Measurements from ENCODE around the gene ESR2.

The ESR2 gene

GRCh38 chr14:64107438-64107837 is 186.7 kb downstream of the ESR2 start:
- Histone ChIP-seq H2AFZ (ENCODE audit: low read length) (no peak overlapping the region), H3K9me3 (replicated peaks in 1 of 2; ENCODE audit: control insufficient read depth in 2 of 2, insufficient read depth in 1 of 2, low read depth in 1 of 2, low read length in 2 of 2) (no peaks in the 10 kb centered on the region), H3K27me3 (ENCODE audit: control insufficient read depth in 3 of 3, insufficient read depth in 3 of 3, low read depth in 1 of 3, low read length in 3 of 3) (no peaks in the 10 kb centered on the region)

DNA sequence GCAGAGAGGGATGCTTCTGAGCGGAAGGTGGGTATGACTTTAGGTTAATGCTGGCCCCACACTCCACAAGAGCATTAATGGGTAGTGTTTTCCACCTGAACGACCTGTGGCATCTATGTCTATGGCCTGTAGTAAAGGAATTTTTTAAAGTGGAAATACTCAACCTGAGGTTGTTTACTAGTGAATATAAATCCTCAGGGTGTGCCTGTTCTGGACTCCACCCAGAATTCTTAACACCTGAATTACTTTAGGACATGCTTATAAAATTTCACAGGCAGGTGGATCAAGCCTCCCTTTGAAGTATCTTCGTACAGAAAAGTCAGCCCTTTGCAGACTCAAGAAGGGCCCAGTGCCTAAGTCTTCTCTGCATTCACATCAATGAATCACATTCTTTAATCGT is 196.1 kb downstream of the ESR2 start:
- H2BK120ac ChIP-seq (ENCODE audit: low read depth, low read length): no peak overlapping the region
- H3K4me3 ChIP-seq (ENCODE audit: low read length in 2 of 2): no peak overlapping the region
- H2BK5ac ChIP-seq (ENCODE audit: low read length): no peak overlapping the region
- no peaks in the 10 kb centered on the region for H3K27me3 ChIP-seq (ENCODE audit: control insufficient read depth in 3 of 3, insufficient read depth in 3 of 3, low read depth in 1 of 3, low read length in 3 of 3)
- no peak overlapping the region for H3K27ac ChIP-seq (replicated peaks; ENCODE audit: low read length)
- no peak overlapping the region for H3K18ac ChIP-seq (ENCODE audit: low read length)
- no peak overlapping the region for H4K8ac ChIP-seq (ENCODE audit: low read depth, low read length)
- H3K23ac ChIP-seq (ENCODE audit: low read depth, low read length, poor library complexity): no peak overlapping the region
- no peak overlapping the region for H4K91ac ChIP-seq (ENCODE audit: low read depth, low read length, poor library complexity)
- WGBS, 2 donors (ENCODE audit: extremely low coverage in 2 of 2, insufficient read length in 2 of 2, insufficient replicate concordance in 1 of 2): no CpG with 5 or more reads among the region's 4 CpGs
- no peak overlapping the region for H3K4me2 ChIP-seq (ENCODE audit: insufficient read depth, low read length, poor library complexity, severe bottlenecking)
- no peak overlapping the region for H3K9ac ChIP-seq (ENCODE audit: low read depth, low read length, poor library complexity)
- H3K79me1 ChIP-seq (ENCODE audit: low read depth, low read length): no peaks in the 10 kb centered on the region
- H3K4ac ChIP-seq (ENCODE audit: low read length): no peak overlapping the region
- DNase-seq (ENCODE audit: low spot score): no peak
- peaks cover 11 to 86% of the 10 kb centered on the region in 2 donors for H3K36me3 ChIP-seq (replicated peaks in 1 of 2; ENCODE audit: control insufficient read depth in 2 of 2, insufficient read depth in 2 of 2, low read length in 2 of 2)
- no peaks in the 10 kb centered on the region for H3K4me1 ChIP-seq (ENCODE audit: control insufficient read depth in 2 of 2, insufficient read depth in 1 of 2, low read depth in 1 of 2, low read length in 2 of 2)
- H2BK12ac ChIP-seq (ENCODE audit: low read length): no peak overlapping the region
- H3K9me3 ChIP-seq (replicated peaks in 1 of 2; ENCODE audit: control insufficient read depth in 2 of 2, insufficient read depth in 1 of 2, low read depth in 1 of 2, low read length in 2 of 2): no peaks in the 10 kb centered on the region
- H2AFZ ChIP-seq (ENCODE audit: low read length): no peak overlapping the region
- no peak overlapping the region for H3K14ac ChIP-seq (ENCODE audit: low read length)
- no peak overlapping the region for H2BK15ac ChIP-seq (ENCODE audit: low read length)
- no peak overlapping the region for H2AK5ac ChIP-seq (ENCODE audit: low read depth, low read length)

More at GRCh38 chr14:64107438-64107837, 186.7 kb downstream of the ESR2 start:
- Histone ChIP-seq H3K23ac (ENCODE audit: low read depth, low read length, poor library complexity) (no peak overlapping the region), H3K27ac (replicated peaks; ENCODE audit: low read length) (no peak overlapping the region), H3K36me3 (replicated peaks in 1 of 2; ENCODE audit: control insufficient read depth in 2 of 2, insufficient read depth in 2 of 2, low read length in 2 of 2) (peaks cover 16 to 91% of the 10 kb centered on the region in 2 donors), H2BK12ac (ENCODE audit: low read length) (no peak overlapping the region), H2BK15ac (ENCODE audit: low read length) (no peak overlapping the region), H3K79me1 (ENCODE audit: low read depth, low read length) (no peaks in the 10 kb centered on the region), H3K4ac (ENCODE audit: low read length) (no peak overlapping the region), H3K4me3 (ENCODE audit: low read length in 2 of 2) (no peak overlapping the region), H4K8ac (ENCODE audit: low read depth, low read length) (no peak overlapping the region), H3K9ac (ENCODE audit: low read depth, low read length, poor library complexity) (no peak overlapping the region), H3K4me2 (ENCODE audit: insufficient read depth, low read length, poor library complexity, severe bottlenecking) (no peak overlapping the region), H3K4me1 (ENCODE audit: control insufficient read depth in 2 of 2, insufficient read depth in 1 of 2, low read depth in 1 of 2, low read length in 2 of 2) (peaks cover 0 to 5% of the 10 kb centered on the region in 2 donors), H4K91ac (ENCODE audit: low read depth, low read length, poor library complexity) (no peak overlapping the region), H2BK120ac (ENCODE audit: low read depth, low read length) (no peak overlapping the region), H3K14ac (ENCODE audit: low read length) (no peak overlapping the region), H2BK5ac (ENCODE audit: low read length) (no peak overlapping the region), H3K18ac (ENCODE audit: low read length) (no peak overlapping the region), H2AK5ac (ENCODE audit: low read depth, low read length) (no peak overlapping the region)
- DNase-seq (ENCODE audit: low spot score): no peak
- no CpG with 5 or more reads among the region's 2 CpGs for WGBS, 2 donors (ENCODE audit: extremely low coverage in 2 of 2, insufficient read length in 2 of 2, insufficient replicate concordance in 1 of 2)

DNA sequence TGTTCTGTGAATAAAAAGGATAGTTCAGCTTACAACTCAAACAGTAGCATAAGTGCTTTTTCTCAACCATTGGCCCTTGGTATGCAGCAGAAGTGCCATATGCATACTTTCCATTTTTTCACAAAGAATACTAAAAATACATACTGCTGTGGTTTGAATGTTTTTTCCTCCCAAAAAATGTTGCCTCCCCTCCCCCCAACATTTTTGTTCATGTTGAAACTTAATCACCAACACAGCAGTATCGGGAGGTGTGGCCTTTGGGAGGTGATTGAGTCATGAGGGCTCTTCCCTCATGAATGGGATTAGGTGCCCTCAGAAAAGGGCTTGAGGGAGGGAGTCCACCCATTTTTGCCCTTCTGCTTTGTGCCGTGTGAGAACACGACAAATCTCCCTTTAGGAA is 198.6 kb downstream of the ESR2 start:
- Histone ChIP-seq H2BK12ac (ENCODE audit: low read length) (no peak overlapping the region), H3K9me3 (replicated peaks in 1 of 2; ENCODE audit: control insufficient read depth in 2 of 2, insufficient read depth in 1 of 2, low read depth in 1 of 2, low read length in 2 of 2) (no peaks in the 10 kb centered on the region), H3K36me3 (replicated peaks in 1 of 2; ENCODE audit: control insufficient read depth in 2 of 2, insufficient read depth in 2 of 2, low read length in 2 of 2) (peaks cover 5 to 86% of the 10 kb centered on the region in 2 donors), H3K18ac (ENCODE audit: low read length) (no peak overlapping the region), H3K27ac (replicated peaks; ENCODE audit: low read length) (no peak overlapping the region), H2AK5ac (ENCODE audit: low read depth, low read length) (no peak overlapping the region), H2BK15ac (ENCODE audit: low read length) (no peak overlapping the region), H2BK5ac (ENCODE audit: low read length) (no peak overlapping the region), H3K9ac (ENCODE audit: low read depth, low read length, poor library complexity) (no peak overlapping the region), H3K4me2 (ENCODE audit: insufficient read depth, low read length, poor library complexity, severe bottlenecking) (no peak overlapping the region), H3K4me3 (ENCODE audit: low read length in 2 of 2) (no peak overlapping the region), H4K8ac (ENCODE audit: low read depth, low read length) (no peak overlapping the region), H3K14ac (ENCODE audit: low read length) (no peak overlapping the region), H3K79me1 (ENCODE audit: low read depth, low read length) (no peaks in the 10 kb centered on the region), H3K4ac (ENCODE audit: low read length) (no peak overlapping the region), H2BK120ac (ENCODE audit: low read depth, low read length) (no peak overlapping the region), H2AFZ (ENCODE audit: low read length) (no peak overlapping the region), H4K91ac (ENCODE audit: low read depth, low read length, poor library complexity) (no peak overlapping the region), H3K23ac (ENCODE audit: low read depth, low read length, poor library complexity) (no peak overlapping the region), H3K4me1 (ENCODE audit: control insufficient read depth in 2 of 2, insufficient read depth in 1 of 2, low read depth in 1 of 2, low read length in 2 of 2) (no peaks in the 10 kb centered on the region), H3K27me3 (ENCODE audit: control insufficient read depth in 3 of 3, insufficient read depth in 3 of 3, low read depth in 1 of 3, low read length in 3 of 3) (no peaks in the 10 kb centered on the region)
- DNase-seq (ENCODE audit: low spot score): no peak
- WGBS, 2 donors (ENCODE audit: extremely low coverage in 2 of 2, insufficient read length in 2 of 2, insufficient replicate concordance in 1 of 2): no CpG with 5 or more reads among the region's 3 CpGs

DNA sequence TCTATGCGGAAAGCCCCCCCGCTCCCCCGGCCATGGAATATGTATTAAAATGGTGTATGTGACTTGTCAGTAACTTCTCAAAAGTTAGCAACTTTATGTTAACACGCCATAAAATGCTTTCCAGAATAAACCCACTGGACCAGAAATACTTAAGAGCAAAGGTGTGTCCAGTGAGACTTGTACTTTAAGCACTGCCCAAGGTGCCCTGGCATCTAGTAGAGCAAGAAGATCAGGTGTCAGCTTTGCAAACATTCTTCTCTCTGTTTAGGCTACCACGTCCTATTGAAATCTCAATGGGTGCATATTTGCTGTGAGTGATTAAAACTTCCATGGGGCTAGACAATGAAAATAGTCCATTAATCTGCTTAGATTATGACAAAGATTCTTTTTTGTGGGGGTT is 201.2 kb downstream of the ESR2 start:
- no CpG with 5 or more reads among the region's 5 CpGs for WGBS, 2 donors (ENCODE audit: extremely low coverage in 2 of 2, insufficient read length in 2 of 2, insufficient replicate concordance in 1 of 2)
- H4K8ac ChIP-seq (ENCODE audit: low read depth, low read length): no peak overlapping the region
- H3K23ac ChIP-seq (ENCODE audit: low read depth, low read length, poor library complexity): no peak overlapping the region
- no peak overlapping the region for H2BK120ac ChIP-seq (ENCODE audit: low read depth, low read length)
- no peak overlapping the region for H4K91ac ChIP-seq (ENCODE audit: low read depth, low read length, poor library complexity)
- H2AK5ac ChIP-seq (ENCODE audit: low read depth, low read length): no peak overlapping the region
- peaks cover 2 to 84% of the 10 kb centered on the region in 2 donors for H3K36me3 ChIP-seq (replicated peaks in 1 of 2; ENCODE audit: control insufficient read depth in 2 of 2, insufficient read depth in 2 of 2, low read length in 2 of 2)
- H3K18ac ChIP-seq (ENCODE audit: low read length): no peak overlapping the region
- H3K4me3 ChIP-seq (ENCODE audit: low read length in 2 of 2): no peak overlapping the region
- H3K4me2 ChIP-seq (ENCODE audit: insufficient read depth, low read length, poor library complexity, severe bottlenecking): no peak overlapping the region
- no peak overlapping the region for H3K27ac ChIP-seq (replicated peaks; ENCODE audit: low read length)
- H3K27me3 ChIP-seq (ENCODE audit: control insufficient read depth in 3 of 3, insufficient read depth in 3 of 3, low read depth in 1 of 3, low read length in 3 of 3): no peaks in the 10 kb centered on the region
- H3K4me1 ChIP-seq (ENCODE audit: control insufficient read depth in 2 of 2, insufficient read depth in 1 of 2, low read depth in 1 of 2, low read length in 2 of 2): peaks cover 0 to 3% of the 10 kb centered on the region in 2 donors
- H3K79me1 ChIP-seq (ENCODE audit: low read depth, low read length): no peaks in the 10 kb centered on the region
- H2BK12ac ChIP-seq (ENCODE audit: low read length): no peak overlapping the region
- H3K9me3 ChIP-seq (replicated peaks in 1 of 2; ENCODE audit: control insufficient read depth in 2 of 2, insufficient read depth in 1 of 2, low read depth in 1 of 2, low read length in 2 of 2): no peaks in the 10 kb centered on the region
- H3K14ac ChIP-seq (ENCODE audit: low read length): no peak overlapping the region
- H2BK15ac ChIP-seq (ENCODE audit: low read length): no peak overlapping the region
- no peak overlapping the region for H3K4ac ChIP-seq (ENCODE audit: low read length)
- DNase-seq (ENCODE audit: low spot score): no peak
- no peak overlapping the region for H2BK5ac ChIP-seq (ENCODE audit: low read length)
- no peak overlapping the region for H2AFZ ChIP-seq (ENCODE audit: low read length)
- H3K9ac ChIP-seq (ENCODE audit: low read depth, low read length, poor library complexity): no peak overlapping the region

Measured in neuronal stem cell (in vitro differentiated cells).